WTC11 (cell line): ENCODE results near the gene DYNC2LI1. TPM values are rescaled to one million over a fixed set of nuclear protein-coding genes. Genes with fewer than 3 reads are reported as not detected.

Source experiments
- ATAC-seq: fragments of 200-7000 bp; cut with Tn5 transposase; 2 replicates; pipeline ENCODE4 v1.10.0; 2021; ENCODE audit warnings: mild to moderate bottlenecking, moderate library complexity
- CTCF ChIA-PET: fragments of 300-600 bp; sonication (Branson Sonifier 250); formaldehyde crosslinking; loops from one replicate; lab custom pipeline; 2021; ENCODE audit warnings: antibody characterized with exemption; lab: Charles Lee
- POLR2A ChIA-PET: fragments of 350-600 bp; sonication (Branson Sonifier 250); formaldehyde crosslinking; loops from one replicate; lab custom pipeline; 2021; ENCODE audit warnings: antibody characterized with exemption; lab: Charles Lee
- DNase-seq: peaks from one replicate; pipeline ENCODE4 v3.0.0; 2021; ENCODE audit warnings: low spot score
- H3K27ac Mint-ChIP-seq: 2 replicates; pipeline ENCODE4 v1.8.0; 2021; ENCODE audit warnings: mixed read lengths
- H3K27me3 Mint-ChIP-seq: 2 replicates; pipeline ENCODE4 v1.8.0; 2021; ENCODE audit warnings: low read depth, mild to moderate bottlenecking, moderate library complexity, mixed read lengths
- H3K36me3 Mint-ChIP-seq: 2 replicates; pipeline ENCODE4 v1.8.0; 2021; ENCODE audit warnings: mixed read lengths
- H3K4me1 Mint-ChIP-seq: 2 replicates; pipeline ENCODE4 v1.8.0; 2022; ENCODE audit warnings: mixed read lengths
- H3K4me3 Mint-ChIP-seq: 2 replicates; pipeline ENCODE4 v1.8.0; 2021; ENCODE audit warnings: mild to moderate bottlenecking, moderate library complexity, mixed read lengths
- H3K9me3 Mint-ChIP-seq: 2 replicates; pipeline ENCODE4 v1.8.0; 2021; ENCODE audit warnings: mixed read lengths
- ATF2 ChIP-seq: sonication (generic); formaldehyde crosslinking; IDR thresholded peaks from 2 replicates; pipeline ENCODE4 v1.8.1; 2022; ENCODE audit warnings: low read depth, missing genetic modification reagents, borderline replicate concordance
- ATF6 ChIP-seq: sonication (generic); formaldehyde crosslinking; IDR thresholded peaks from 2 replicates; pipeline ENCODE4 v1.8.1; 2023; ENCODE audit warnings: mild to moderate bottlenecking, missing genetic modification reagents
- CREB1 ChIP-seq: sonication (generic); formaldehyde crosslinking; IDR thresholded peaks from 2 replicates; pipeline ENCODE4 v1.8.0; 2023; ENCODE audit warnings: mild to moderate bottlenecking, missing genetic modification reagents
- ELF4 ChIP-seq: sonication (generic); formaldehyde crosslinking; IDR thresholded peaks from 2 replicates; pipeline ENCODE4 v1.8.1; 2022; ENCODE audit warnings: low read depth, mild to moderate bottlenecking, moderate library complexity, missing genetic modification reagents
- EMX1 ChIP-seq: fragments of 250-450 bp; sonication (Bioruptor Pico); IDR thresholded peaks from 2 replicates; pipeline ENCODE4 v1.8.0; 2021; ENCODE audit warnings: mild to moderate bottlenecking
- FOXP1 ChIP-seq: sonication (generic); formaldehyde crosslinking; IDR thresholded peaks from 2 replicates; pipeline ENCODE4 v1.8.0; 2022; ENCODE audit warnings: missing genetic modification reagents, mild to moderate bottlenecking, moderate library complexity, borderline replicate concordance
- GRHL2 ChIP-seq: fragments of 250-450 bp; sonication (Bioruptor Pico); IDR thresholded peaks from 2 replicates; pipeline ENCODE4 v1.8.0; 2022; ENCODE audit warnings: mild to moderate bottlenecking, moderate library complexity; ENCODE audit not compliant: insufficient replicate concordance, severe bottlenecking
- IRF1 ChIP-seq: sonication (generic); formaldehyde crosslinking; IDR thresholded peaks from 2 replicates; pipeline ENCODE4 v1.8.0; 2023; ENCODE audit warnings: missing genetic modification reagents
- JUN ChIP-seq: sonication (generic); formaldehyde crosslinking; IDR thresholded peaks from 2 replicates; pipeline ENCODE4 v1.8.0; 2023; ENCODE audit warnings: mild to moderate bottlenecking, missing genetic modification reagents
- MAX ChIP-seq: sonication (generic); formaldehyde crosslinking; IDR thresholded peaks from 2 replicates; pipeline ENCODE4 v1.8.0; 2022; ENCODE audit warnings: mild to moderate bottlenecking, missing genetic modification reagents
- MXD4 ChIP-seq: fragments of 250-450 bp; sonication (Bioruptor Pico); IDR thresholded peaks from 2 replicates; pipeline ENCODE4 v1.8.0; 2021; ENCODE audit warnings: mild to moderate bottlenecking, moderate library complexity, borderline replicate concordance
- NFATC4 ChIP-seq: fragments of 250-450 bp; sonication (Bioruptor Pico); IDR thresholded peaks from 2 replicates; pipeline ENCODE4 v1.9.0; 2021; ENCODE audit warnings: mild to moderate bottlenecking
- PREB ChIP-seq: sonication (generic); formaldehyde crosslinking; IDR thresholded peaks from 2 replicates; pipeline ENCODE4 v1.8.1; 2022; ENCODE audit warnings: mild to moderate bottlenecking, missing genetic modification reagents, moderate library complexity, borderline replicate concordance
- SMAD4 ChIP-seq: sonication (generic); formaldehyde crosslinking; IDR thresholded peaks from 2 replicates; pipeline ENCODE4 v1.8.0; 2022; ENCODE audit warnings: mild to moderate bottlenecking, missing genetic modification reagents
- USF1 ChIP-seq: sonication (generic); formaldehyde crosslinking; IDR thresholded peaks from 2 replicates; pipeline ENCODE4 v1.8.0; 2022; ENCODE audit warnings: mild to moderate bottlenecking, missing genetic modification reagents
- USF2 ChIP-seq: sonication (generic); formaldehyde crosslinking; IDR thresholded peaks from 2 replicates; pipeline ENCODE4 v1.8.1; 2023; ENCODE audit warnings: mild to moderate bottlenecking, missing genetic modification reagents, moderate library complexity
- ZMAT4 ChIP-seq: fragments of 250-450 bp; sonication (Bioruptor Pico); IDR thresholded peaks from 2 replicates; pipeline ENCODE4 v1.9.0; 2021; ENCODE audit warnings: mild to moderate bottlenecking
- ZNF121 ChIP-seq: sonication (generic); formaldehyde crosslinking; IDR thresholded peaks from 2 replicates; pipeline ENCODE4 v1.8.0; 2023; ENCODE audit warnings: missing genetic modification reagents
- ZNF232 ChIP-seq: sonication (generic); formaldehyde crosslinking; IDR thresholded peaks from 2 replicates; pipeline ENCODE4 v1.8.0; 2022; ENCODE audit warnings: mild to moderate bottlenecking, missing genetic modification reagents
- ZNF512 ChIP-seq: sonication (generic); formaldehyde crosslinking; IDR thresholded peaks from 2 replicates; pipeline ENCODE4 v1.8.1; 2022; ENCODE audit warnings: missing genetic modification reagents, borderline replicate concordance
- ZSCAN18 ChIP-seq: fragments of 250-450 bp; sonication (Bioruptor Pico); IDR thresholded peaks from 2 replicates; pipeline ENCODE4 v2.1.2; 2022; ENCODE audit warnings: mild to moderate bottlenecking, moderate library complexity
- total RNA-seq: library from RNA; stranded (reverse); gene quantifications from 3 replicates; pipeline ENCODE4 v1.2.3, GENCODE V29; 2021

The DYNC2LI1 gene
- total RNA-seq, 1 experiment from 2014 or later, result 7.0 TPM

- H3K36me3 Mint-ChIP-seq, result peaks cover 3% of the 10 kb centered on the region; the same call in 1 of the 2 replicates
- CTCF ChIA-PET, result no interaction called here
- no peak overlapping the region for H3K4me3 Mint-ChIP-seq
- H3K9me3 Mint-ChIP-seq, result peaks cover 3% of the 10 kb centered on the region; the same call in 1 of the 2 replicates
- no peaks in the 10 kb centered on the region for H3K27me3 Mint-ChIP-seq
- TF ChIP-seq IRF1 (CRISPR knock-in tag), result no peak
- no peak for TF ChIP-seq PREB (CRISPR knock-in tag)
- TF ChIP-seq JUN (CRISPR knock-in tag), result no peak
- TF ChIP-seq SMAD4 (CRISPR knock-in tag), result no peak
- TF ChIP-seq ZNF512 (CRISPR knock-in tag), result no peak
- TF ChIP-seq ZNF232 (CRISPR knock-in tag), result no peak
- no peak for TF ChIP-seq MXD4 (CRISPR knock-in tag)
- no peak for TF ChIP-seq ELF4 (CRISPR knock-in tag)
- no peak for TF ChIP-seq ZMAT4 (CRISPR knock-in tag)
- H3K27ac Mint-ChIP-seq, result no peak overlapping the region
- ATAC-seq (no peak), DNase-seq (no peak)
- POLR2A ChIA-PET, result no interaction called here
- H3K4me1 Mint-ChIP-seq, result 0 out of 2 replicates have a peak, but pooled peaks cover 6% of the 10 kb centered on the region
Measured at GRCh38 chr2:43752302-43752701, 21.5 kb upstream of the DYNC2LI1 start.

- Mint-ChIP-seq H3K27ac (no peak overlapping the region), H3K36me3 (peaks cover 3% of the 10 kb centered on the region; the same call in 1 of the 2 replicates), H3K27me3 (no peaks in the 10 kb centered on the region), H3K4me3 (no peak overlapping the region), H3K9me3 (peaks cover 3% of the 10 kb centered on the region; the same call in 1 of the 2 replicates), H3K4me1 (peaks cover 13% of the 10 kb centered on the region)
- ChIA-PET POLR2A (no interaction called here), CTCF (no interaction called here)
- DNase-seq, result no peak
- no peak for ATAC-seq
- no peak for TF ChIP-seq ZNF121 (CRISPR knock-in tag)
- TF ChIP-seq ATF2 (CRISPR knock-in tag), result no peak
- no peak for TF ChIP-seq ZNF512 (CRISPR knock-in tag)
- TF ChIP-seq CREB1 (CRISPR knock-in tag), result no peak
- TF ChIP-seq USF2, result no peak
- no peak for TF ChIP-seq ATF6 (CRISPR knock-in tag)
- no peak for TF ChIP-seq FOXP1 (CRISPR knock-in tag)
- TF ChIP-seq MAX, result no peak
- no peak for TF ChIP-seq USF1 (CRISPR knock-in tag)
- no peak for TF ChIP-seq EMX1 (CRISPR knock-in tag)
- no peak for TF ChIP-seq ZSCAN18 (CRISPR knock-in tag)
- TF ChIP-seq GRHL2 (CRISPR knock-in tag), result no peak
- TF ChIP-seq NFATC4 (CRISPR knock-in tag), result no peak
Measured at GRCh38 chr2:43754180-43754579, 19.7 kb upstream of the DYNC2LI1 start.
